GM18499 (cell line): ENCODE measurements around the gene CAPN15.

Experiments
- ATAC-seq: cut with Tn5 transposase; IDR thresholded peaks from one replicate; pipeline ENCODE4 v1.9.1; 2021; ENCODE audit warnings: moderate number of reproducible peaks; ENCODE audit not compliant: insufficient read depth, unreplicated experiment

Gene CAPN15

GRCh38 chr16:574021-574760 lies 46.7 kb downstream of the CAPN15 start:
- ATAC-seq, result no peak

GRCh38 chr16:575354-576196 lies 48.1 kb downstream of the CAPN15 start:
- no peak for ATAC-seq

- ATAC-seq, result no peak
Observed at GRCh38 chr16:576197-576822, 48.8 kb downstream of the CAPN15 start.

GRCh38 chr16:576823-577201 lies 49.3 kb downstream of the CAPN15 start:
- ATAC-seq, result no peak

- no peak for ATAC-seq
Observed at GRCh38 chr16:577796-578195, 50.3 kb downstream of the CAPN15 start.

- ATAC-seq, result no peak
Observed at GRCh38 chr16:578232-578869, 50.8 kb downstream of the CAPN15 start.

GRCh38 chr16:578870-579405 lies 51.4 kb downstream of the CAPN15 start:
- no peak for ATAC-seq

- no peak for ATAC-seq
Observed at GRCh38 chr16:580141-580945, 52.8 kb downstream of the CAPN15 start.

GRCh38 chr16:580946-581498 lies 53.5 kb downstream of the CAPN15 start:
- ATAC-seq, result no peak

GRCh38 chr16:582218-582613 lies 54.7 kb downstream of the CAPN15 start:
- no peak for ATAC-seq

- no peak for ATAC-seq
Observed at GRCh38 chr16:582614-583331, 55.3 kb downstream of the CAPN15 start.

- no peak for ATAC-seq
Observed at GRCh38 chr16:583470-583814, 55.9 kb downstream of the CAPN15 start.

GRCh38 chr16:583815-584591 lies 56.5 kb downstream of the CAPN15 start:
- no peak for ATAC-seq

GRCh38 chr16:585351-585750 lies 57.8 kb downstream of the CAPN15 start:
- ATAC-seq, result no peak

- no peak for ATAC-seq
Observed at GRCh38 chr16:586047-586644, 58.6 kb downstream of the CAPN15 start.

GRCh38 chr16:586645-587590 lies 59.4 kb downstream of the CAPN15 start:
- ATAC-seq, result no peak

- ATAC-seq, result no peak
Observed at GRCh38 chr16:588639-588888, 61.1 kb downstream of the CAPN15 start.
